Stimulated activated CD4-positive, alpha-beta T cell treated with anti-CD3 and anti-CD28 coated beads, TNF-alpha, amount 100 ng/mL, for 4 hours (primary cell): Measurements from ENCODE around the gene SHISA4.

Source experiments
- DNase-seq, 3 experiments: peaks; one replicate each; pipeline ENCODE4 v3.0.0-alpha.2; 2020; ENCODE audit warnings: low read depth in 3 of 3

SHISA4 gene

DNA sequence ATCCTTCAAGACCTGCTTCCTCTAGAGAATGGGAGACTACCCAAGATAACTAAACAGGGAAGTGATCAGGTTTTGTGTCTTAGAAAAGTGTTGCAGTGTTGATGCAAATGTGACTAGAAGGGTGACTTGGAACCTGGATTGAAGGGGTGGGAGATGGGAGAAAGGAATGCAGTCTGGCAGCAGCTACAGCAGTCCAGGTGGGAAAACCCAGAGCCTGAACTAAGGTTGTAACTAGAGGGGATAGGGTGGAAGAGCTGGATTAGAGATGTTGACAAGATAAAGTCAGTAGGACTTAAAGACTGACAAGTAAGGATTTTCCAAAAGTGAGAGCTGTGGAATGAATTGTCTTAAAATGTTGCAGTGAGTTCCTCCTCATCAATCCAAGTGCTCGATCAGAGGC is 7.1 kb upstream of the SHISA4 start:
- no peak for DNase-seq

DNA sequence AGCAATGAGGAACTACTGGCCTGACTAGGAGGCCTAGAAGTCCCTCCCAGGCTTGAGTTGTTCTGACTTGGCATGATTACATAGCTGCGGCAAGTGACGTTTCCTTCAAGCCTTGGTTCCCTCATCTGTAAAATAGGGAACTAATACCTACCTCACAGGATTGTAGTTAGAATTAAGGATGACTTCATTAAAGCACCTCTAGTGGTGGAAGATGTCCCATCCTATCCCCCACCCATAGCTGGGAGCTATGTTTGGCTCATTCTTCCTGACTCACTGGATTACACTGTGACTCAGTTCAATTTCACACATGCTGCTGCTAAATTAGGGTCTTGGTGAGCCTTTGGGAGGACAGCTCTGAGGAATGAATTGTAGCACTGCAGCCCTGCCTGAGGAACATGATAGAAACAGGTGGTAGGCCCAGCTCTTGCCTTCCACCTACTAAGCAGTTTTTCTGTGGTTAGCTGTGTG is 6.0 kb upstream of the SHISA4 start:
- no peak for DNase-seq

DNA sequence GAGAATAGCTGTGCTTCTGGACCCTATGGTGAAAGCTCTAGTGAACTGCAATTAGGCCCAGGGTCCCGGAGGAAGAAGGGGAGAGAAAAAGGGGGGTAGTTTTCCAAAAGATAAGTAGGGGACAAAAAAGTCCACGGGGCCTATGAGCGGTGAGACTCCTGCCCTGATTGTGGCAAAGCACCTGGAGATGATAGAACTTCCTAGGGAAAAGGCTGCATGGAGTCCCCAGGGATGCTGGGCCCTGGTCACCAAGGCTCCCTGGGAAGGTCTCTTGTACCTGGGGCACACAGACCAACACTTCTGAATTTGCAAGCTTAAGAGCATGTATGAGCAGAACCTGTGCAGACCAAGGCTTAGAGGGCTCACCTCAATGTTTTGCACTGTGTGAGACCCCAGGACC is 5.4 kb upstream of the SHISA4 start:
- DNase-seq, result no peak

DNA sequence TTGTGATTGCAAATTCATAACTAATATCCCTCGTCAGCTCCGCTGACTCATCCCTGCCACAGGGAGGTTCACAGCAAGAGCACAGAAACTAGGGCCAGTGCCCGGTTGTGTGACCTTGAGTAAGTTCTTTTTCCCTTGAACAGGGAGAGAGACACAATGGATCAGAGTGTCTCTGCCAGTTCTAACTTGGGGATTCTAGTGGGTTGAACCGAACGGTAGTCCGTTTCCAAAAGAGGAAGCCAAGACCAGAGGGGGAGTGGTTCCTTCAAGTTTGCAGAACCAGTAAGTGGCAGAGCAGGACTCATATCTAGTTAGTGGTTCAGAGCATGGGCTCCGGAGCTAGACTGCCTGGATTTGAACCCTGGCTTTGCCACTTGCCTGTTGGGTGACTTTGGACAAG is 4.9 kb upstream of the SHISA4 start:
- no peak for DNase-seq

DNA sequence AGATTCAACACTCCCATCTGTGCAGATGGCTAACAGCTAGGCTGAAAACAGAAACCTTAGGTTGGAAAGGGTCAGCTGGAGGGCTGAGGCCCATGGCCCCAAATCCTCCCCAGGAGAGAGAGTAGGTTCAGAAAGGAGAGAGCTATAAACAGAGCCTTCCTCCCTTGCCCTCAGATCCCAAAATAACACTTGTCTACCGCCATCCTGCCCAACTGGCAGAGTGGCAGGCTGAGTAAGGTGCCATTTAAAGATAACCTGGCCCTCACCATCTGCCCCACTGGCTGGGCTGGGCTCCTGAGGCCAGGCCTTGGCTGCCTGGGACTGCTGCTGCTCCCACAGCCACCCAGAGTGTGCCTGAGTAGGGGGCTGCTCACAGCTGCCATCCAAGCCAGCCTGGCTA is 4.3 kb upstream of the SHISA4 start:
- no peak for DNase-seq

DNA sequence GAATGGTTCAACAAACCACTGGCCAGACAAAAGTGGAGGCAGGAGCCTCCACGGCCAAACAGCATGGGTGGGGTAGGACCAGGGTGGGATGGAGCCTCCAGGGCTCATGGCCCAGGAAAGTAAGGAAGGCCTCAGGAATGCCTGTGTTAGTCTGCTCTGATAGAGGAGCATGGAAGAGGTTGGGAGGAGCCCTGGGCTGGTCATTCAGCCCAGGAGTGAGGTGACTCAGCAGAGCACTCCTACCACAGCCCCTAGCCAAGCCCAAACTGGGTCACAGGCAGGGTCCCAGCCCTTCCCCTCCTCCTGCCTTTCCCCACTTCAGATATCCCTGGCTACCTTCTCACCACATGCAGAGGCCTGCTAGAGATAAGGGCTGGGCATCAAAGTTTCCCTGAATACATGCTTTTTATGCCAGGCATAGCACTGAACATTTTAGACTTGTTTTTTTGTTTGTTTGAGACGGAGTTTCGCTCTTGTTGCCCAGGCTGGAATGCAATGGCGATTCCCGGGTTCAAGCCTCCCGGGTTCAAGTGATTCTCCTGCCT is 3.1 kb upstream of the SHISA4 start:
- DNase-seq, result no peak

DNA sequence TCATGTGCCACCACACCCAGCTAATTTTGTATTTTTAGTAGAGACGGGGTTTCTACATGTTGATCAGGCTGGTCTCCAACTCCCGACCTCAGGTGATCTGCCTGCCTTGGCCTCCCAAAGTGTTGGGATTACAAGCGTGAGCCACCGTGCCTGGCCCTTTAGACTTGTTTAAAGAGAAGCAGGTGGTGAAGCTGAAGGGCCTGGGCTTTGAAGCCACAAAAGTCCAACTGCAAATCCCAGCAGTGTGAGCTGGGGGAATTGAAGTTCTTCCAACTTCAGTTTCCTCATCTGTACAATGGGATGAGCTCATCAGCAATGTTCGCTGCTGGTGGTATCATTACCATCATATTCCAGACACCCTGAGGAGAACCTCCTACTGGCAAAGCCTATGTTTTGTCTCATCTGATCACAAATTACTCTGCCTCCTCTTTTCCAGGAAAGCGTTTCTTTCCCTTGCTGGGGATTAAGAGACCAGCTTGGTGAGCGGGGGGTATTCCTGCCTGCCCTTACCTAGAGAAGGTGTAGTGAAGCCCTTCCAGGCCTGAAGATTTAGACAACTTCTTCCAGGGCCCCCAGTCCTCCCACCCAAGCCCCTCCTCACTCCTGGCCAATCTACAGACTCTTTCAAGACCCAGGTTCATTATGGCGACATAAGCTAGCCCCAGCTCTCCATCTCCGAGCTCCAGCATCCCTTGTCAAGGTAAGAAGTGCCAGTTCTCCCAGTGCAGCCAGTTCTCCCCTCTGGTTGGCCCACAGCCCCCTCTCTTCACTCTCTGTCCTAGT is 2.4 kb upstream of the SHISA4 start:
- no peak for DNase-seq

DNA sequence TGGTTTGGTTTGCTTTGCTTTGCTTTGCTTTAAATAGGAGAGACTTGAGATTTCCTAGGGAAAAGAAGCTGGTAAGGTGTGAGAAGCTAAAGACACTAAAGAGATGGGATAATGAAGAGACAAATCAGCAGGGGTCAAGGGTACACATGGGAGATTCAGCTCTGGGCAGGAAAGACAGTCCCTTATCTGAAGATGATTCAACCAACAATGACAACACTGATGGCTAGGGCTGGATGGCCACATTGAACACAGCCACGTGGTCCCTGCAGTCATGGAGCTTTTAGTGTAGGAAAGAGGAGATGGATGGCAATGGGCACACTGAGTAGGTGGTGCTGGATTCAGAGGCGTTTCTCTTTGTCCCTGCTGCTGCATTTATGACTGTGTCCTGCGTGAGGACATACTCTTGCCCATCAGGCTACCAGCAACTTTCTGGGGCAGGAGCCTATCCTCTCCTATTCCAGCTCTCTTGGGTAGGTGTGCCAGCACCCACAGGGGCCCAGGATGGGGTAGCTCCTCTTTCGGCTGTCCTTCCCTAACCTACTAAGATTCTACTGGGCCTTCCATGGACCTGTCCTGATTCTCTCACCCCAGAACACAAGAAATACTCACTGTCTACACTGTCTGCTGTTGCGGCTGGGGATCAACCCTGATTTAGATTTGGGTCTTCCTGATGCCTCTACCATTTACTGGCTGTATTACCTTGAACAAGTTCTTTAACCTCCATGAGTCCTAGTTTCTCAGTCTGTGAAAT is 1.4 kb upstream of the SHISA4 start:
- no peak for DNase-seq

DNA sequence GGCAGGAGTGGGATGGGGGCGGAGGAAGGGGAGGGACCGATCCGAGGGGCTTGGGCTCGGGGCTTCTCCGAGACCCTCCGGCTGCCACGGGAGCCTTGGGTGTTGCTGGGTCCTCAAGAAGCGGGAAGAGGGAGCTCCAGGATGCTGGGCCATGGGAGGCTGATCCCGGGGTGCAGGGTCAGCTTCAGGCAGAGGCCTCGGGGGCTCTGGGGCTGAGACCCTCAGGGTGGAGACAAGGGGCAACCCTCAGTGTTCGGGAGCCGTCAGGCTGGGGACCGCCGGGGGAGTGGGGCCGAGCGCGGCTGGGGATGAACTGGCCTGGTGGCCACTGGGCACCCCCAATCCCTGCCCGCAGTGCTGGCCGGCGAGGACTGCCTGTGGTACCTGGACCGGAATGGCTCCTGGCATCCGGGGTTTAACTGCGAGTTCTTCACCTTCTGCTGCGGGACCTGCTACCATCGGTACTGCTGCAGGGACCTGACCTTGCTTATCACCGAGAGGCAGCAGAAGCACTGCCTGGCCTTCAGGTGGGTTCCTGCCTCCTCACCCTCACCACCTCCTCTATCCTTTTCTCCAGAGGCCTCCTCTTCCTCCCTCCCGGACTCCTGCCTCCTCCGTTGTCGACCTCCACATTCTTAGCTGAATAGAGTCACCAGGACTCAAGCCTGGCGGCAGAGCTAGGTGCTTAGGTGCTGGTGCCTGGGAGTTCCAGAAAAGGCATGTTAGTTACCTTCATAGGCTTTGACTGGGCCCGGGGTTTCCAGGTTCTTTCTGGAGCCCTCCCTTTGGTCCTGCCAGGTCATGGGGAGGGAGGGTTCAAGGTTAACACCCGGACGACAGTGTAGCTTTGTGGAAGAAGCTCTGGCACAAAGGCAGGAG is 631 bp downstream of the SHISA4 start:
- no peak for DNase-seq

DNA sequence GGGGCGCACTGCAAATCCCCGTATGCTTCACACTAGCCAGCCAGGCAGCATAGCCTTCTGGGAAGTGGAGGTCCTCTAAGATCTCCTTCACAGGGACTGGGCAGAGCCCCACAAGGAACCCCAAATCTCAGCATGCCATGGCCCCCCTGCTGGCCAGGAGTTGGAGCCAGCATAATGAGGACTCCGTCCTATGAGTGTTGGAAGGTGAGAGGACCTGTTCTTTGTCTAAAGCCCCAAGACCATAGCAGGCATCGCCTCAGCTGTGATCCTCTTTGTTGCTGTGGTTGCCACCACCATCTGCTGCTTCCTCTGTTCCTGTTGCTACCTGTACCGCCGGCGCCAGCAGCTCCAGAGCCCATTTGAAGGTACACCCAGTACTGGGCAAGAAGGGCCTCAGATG is 1.5 kb downstream of the SHISA4 start:
- DNase-seq, result no peak

DNA sequence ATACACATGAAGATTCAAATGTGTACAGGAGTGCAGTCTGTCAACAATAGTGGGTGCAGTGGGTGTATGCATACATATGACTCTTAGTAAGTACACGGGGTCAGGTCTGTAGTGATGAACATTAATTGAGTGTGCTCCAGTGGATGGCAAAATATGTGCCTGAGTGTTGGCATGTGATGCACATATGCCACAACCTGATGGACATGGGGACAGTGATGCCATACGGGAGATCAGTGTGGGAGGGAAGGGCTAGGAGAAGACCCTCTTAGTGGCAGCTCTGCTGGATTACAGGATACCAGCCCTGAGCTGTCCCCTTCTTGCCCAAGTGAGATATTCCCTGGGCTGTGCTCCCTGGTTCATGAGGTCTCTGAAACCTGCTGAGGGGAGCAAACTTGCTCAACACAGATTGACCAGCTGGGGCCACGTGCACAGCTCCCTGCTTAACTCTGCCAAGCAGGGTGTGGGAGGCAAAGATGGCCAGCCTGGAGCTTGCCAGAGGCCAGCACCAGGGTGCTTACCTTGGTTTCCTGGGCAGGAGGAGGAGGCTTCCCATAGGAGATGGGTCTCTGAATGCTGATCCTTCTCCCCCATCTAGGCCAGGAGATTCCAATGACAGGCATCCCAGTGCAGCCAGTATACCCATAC is 2.2 kb downstream of the SHISA4 start:
- no peak for DNase-seq

DNA sequence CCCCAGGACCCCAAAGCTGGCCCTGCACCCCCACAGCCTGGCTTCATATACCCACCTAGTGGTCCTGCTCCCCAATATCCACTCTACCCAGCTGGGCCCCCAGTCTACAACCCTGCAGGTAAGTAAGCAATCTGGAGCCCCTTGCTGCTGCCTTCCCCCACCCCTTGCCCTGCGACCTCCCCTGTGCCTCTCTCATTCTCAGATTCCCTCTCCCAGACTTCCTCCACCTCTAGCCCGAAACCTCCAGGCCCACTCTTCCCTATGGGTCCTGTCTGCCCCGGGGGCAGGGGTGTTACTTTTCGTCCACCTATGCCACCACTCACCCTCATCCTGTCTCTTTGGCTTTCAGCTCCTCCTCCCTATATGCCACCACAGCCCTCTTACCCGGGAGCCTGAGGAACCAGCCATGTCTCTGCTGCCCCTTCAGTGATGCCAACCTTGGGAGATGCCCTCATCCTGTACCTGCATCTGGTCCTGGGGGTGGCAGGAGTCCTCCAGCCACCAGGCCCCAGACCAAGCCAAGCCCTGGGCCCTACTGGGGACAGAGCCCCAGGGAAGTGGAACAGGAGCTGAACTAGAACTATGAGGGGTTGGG is 2.9 kb downstream of the SHISA4 start:
- no peak for DNase-seq

DNA sequence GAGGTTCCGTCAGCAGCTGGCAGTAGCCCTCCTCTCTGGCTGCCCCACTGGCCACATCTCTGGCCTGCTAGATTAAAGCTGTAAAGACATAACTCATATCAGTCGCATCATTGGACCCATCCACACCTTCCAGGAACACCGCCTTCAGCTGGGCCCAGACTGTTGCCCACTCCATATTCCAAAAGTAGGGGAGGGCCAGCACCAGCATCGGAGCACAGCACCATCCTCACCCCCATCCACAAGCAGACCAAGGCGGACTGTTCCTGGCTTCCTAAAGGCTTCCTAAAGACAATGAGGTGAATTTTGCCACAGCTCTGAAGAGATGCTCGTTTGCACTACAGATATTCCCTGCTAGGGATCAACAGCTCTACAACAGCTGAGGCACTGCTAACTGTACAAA is 3.5 kb downstream of the SHISA4 start:
- no peak for DNase-seq

DNA sequence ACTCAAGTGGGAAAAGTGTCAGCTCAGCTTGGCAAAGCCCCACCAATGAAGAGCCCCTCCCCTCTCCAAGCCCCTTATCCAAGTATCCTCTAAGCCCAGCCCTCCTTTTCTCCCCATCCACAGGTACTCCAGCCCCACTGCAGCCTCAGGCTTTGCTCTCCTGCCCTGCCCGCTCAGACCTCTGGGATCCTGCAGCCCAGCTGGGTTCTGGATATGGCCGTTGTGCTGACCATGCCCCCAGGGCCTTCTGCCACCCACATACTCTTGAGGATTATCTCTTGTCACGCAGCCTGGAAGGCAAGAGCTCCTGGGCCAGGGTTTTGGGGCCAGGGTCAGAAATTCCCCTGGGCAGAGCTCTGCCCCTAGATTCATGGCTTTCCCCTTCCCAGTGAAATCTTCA is 4.7 kb downstream of the SHISA4 start:
- no peak for DNase-seq

DNA sequence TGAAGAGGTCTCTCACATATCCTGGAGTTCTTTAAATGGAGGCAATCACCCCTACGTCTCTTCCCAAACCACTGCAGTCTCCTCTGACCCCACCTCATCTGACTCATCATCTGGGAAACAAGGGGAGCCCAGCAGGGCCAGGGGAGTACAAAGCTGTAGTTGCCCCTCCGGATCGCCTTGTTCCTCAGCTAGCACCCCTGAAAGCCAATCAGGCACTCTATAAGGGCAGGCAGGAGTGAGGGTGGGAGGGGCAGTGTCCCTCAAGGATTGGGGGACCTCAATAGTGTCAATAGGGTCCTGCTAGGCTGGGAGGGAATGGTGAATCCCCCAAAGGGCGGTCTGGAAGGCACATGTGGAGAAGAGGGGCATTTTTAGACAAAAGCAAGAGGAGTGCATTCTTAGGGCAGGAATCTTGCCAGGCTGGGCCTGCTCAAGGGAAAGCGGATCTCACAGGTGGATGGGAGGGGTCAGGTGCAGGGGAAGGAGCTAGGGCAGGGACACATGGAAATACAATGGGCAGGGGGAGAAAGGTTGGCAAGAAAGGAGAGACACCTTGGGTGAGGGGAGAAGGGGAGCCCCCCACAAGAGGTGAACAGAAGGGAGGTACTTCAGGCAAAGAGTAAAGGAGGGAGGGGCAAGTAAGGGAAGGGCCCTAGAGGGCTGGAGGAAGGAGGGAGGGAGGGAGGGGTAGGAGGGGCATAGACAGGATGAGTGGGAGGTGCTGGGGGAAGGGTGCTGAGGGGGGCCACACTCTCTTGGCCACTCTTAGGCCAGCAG is 5.8 kb downstream of the SHISA4 start:
- DNase-seq, result no peak

DNA sequence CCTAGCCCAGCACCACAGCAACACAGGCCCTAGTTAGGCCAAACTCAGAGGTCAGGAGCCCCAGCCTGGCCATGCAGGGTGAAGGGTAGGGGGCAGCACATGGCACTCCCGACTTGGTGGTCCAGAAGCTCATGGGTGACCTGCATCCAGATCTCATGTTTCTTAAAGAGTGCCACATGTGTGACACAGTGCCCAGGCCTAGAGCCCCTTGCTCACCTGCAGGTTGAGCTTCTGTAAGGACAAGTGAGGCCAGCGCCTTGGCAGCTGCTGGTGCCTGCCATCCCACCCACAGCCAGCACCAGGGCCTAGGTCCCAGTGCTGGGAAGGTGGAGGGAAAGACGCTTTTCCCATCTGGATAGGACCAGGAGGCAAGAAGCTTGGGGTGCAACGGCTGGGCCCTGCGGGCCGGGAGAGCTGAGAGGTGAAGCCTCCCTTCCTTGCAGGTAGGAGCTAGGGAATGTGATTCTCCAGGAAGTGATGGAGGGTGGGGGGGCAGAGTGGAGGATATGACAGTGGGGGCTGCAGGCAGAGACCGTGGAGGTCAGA is 6.5 kb downstream of the SHISA4 start:
- DNase-seq, result no peak

DNA sequence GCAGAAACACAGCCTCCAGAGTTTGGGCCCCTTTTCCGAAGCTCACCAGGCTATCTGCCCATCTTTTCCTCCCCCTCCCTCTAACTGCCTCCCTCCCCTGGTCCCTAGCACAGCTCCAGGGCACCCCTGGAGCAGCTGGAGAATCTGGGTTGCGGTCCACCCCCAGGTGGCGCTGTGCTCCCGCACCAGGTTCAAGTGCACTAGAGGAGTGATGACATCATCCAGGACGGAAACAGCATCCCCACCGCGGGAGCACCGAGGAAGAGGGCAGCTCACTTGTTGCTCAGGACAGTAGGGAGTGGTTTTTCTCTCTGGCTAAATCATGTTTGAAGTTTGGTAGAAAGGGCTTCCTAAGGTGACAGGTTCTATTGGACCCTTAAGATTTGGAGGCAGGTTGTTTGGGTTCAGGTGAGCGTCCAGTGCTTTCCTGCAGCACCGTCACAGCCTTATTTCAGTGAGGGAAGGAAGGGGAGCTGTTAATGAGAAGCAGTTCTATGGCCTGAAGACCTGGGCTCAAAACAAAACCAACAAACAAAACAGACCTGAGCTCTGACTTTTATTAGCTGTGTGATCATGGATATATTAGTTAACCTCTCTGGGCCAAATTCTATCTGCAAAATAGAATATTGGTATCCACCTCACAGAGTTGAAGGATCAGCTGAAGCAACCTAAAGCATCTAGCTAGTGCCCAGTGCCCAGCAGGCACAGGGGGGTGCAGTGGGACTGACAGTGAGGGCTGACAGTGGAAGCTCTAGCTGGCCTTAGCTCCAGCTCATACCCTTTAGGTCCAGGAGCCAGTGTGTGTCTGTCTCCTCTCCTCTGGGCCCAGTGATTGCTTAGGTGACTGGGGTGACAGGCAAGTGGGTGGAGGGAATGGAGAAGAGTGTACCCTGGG is 7.5 kb downstream of the SHISA4 start:
- DNase-seq, result peak; percentile 62 to 66 (median 65)

DNA sequence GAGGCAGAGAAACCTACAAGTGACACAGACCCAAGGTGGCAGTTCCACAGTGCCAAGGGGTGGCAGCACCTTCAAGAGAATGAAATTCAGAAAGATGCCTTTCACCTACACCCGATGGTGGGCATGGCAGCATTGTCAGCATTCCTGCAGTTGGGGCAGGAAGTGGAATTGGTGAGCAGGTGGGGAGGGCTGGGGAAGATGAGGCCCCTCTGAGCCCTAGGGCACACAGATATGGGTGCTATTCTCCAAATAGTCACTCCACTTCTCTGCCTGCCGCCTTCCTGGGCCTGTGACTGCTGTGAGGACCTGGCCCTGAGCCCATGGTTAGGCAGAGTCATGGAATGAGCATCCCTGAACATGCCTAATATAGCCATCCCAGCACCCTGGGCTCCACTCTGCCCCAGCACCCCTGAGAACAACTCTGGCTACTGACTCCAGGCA is 8.3 kb downstream of the SHISA4 start:
- DNase-seq, result no peak
